Common myeloid progenitor, CD34-positive (primary cell): ENCODE data around the gene NFAT5.

Source experiments
- CTCF ChIA-PET: fragments of 350-600 bp; sonication (Branson Sonifier 250); formaldehyde crosslinking; loops from one replicate; lab custom pipeline; 2021; ENCODE audit warnings: antibody characterized with exemption; lab: Charles Lee
- POLR2A ChIA-PET: fragments of 350-600 bp; sonication (Branson Sonifier 250); formaldehyde crosslinking; loops from one replicate; lab custom pipeline; 2021; ENCODE audit warnings: antibody characterized with exemption; lab: Charles Lee
- DNase-seq, 3 donors: peaks; one replicate each; pipeline versions ENCODE4 v3.0.0 to v3.0.0-alpha.2; 2013
- H3K27ac ChIP-seq, 2 experiments: 1 replicate in 1 of 2; 2 replicates in 1 of 2; pipeline ENCODE4 v1.7.0; 2013; ENCODE audit warnings: inconsistent platforms in 2 of 2, low read length in 2 of 2, mild to moderate bottlenecking in 2 of 2, low read depth in 1 of 2, moderate library complexity in 1 of 2; ENCODE audit not compliant: severe bottlenecking in 2 of 2, insufficient read depth in 1 of 2, poor library complexity in 1 of 2
- H3K27me3 ChIP-seq, 5 experiments: replicated peaks in 2 of 5; 1 replicate in 3 of 5; 2 replicates in 2 of 5; pipeline versions ENCODE4 v1.6.1 to v1.7.0; 2013; ENCODE audit warnings: low read length in 4 of 5, mild to moderate bottlenecking in 2 of 5, moderate library complexity in 2 of 5, inconsistent platforms in 1 of 5; ENCODE audit not compliant: insufficient read depth in 5 of 5, control insufficient read depth in 4 of 5
- H3K36me3 ChIP-seq, 4 experiments: 1 replicate in 2 of 4; 2 replicates in 2 of 4; pipeline versions ENCODE4 v1.6.1 to v1.7.0; 2013; ENCODE audit warnings: low read length in 3 of 4, control low read depth in 1 of 4, mild to moderate bottlenecking in 1 of 4; ENCODE audit not compliant: control insufficient read depth in 4 of 4, insufficient read depth in 4 of 4
- H3K4me1 ChIP-seq, 4 experiments: 1 replicate in 3 of 4; 2 replicates in 1 of 4; pipeline versions ENCODE4 v1.6.1 to v1.7.1; 2013; ENCODE audit warnings: low read length in 3 of 4, mild to moderate bottlenecking in 3 of 4, control low read depth in 1 of 4, inconsistent platforms in 1 of 4, moderate library complexity in 1 of 4; ENCODE audit not compliant: control insufficient read depth in 4 of 4, insufficient read depth in 4 of 4; ENCODE audit errors: control extremely low read depth in 1 of 4
- H3K4me3 ChIP-seq, 7 experiments: 1 replicate in 4 of 7; 2 replicates in 3 of 7; pipeline versions ENCODE4 v1.5.1 to v1.7.0; 2013; ENCODE audit warnings: mild to moderate bottlenecking in 7 of 7, low read length in 6 of 7, moderate library complexity in 6 of 7, inconsistent platforms in 2 of 7, low read depth in 2 of 7, control low read depth in 1 of 7; ENCODE audit not compliant: insufficient read depth in 4 of 7, control insufficient read depth in 1 of 7; ENCODE audit errors: extremely low read depth in 1 of 7
- H3K9me3 ChIP-seq, 5 experiments: 1 replicate in 4 of 5; 2 replicates in 1 of 5; pipeline versions ENCODE4 v1.6.1 to v1.7.1; 2013; ENCODE audit warnings: low read length in 4 of 5, mild to moderate bottlenecking in 2 of 5, inconsistent platforms in 1 of 5, low read depth in 1 of 5, moderate library complexity in 1 of 5; ENCODE audit not compliant: control insufficient read depth in 4 of 5, insufficient read depth in 2 of 5; ENCODE audit errors: control extremely low read depth in 1 of 5
- WGBS: methylation state at CpG from one replicate; pipeline ENCODE4 v1.1.5; 2013; ENCODE audit not compliant: insufficient coverage; 5-methylcytosine and 5-hydroxymethylcytosine counted together

Gene NFAT5

DNA sequence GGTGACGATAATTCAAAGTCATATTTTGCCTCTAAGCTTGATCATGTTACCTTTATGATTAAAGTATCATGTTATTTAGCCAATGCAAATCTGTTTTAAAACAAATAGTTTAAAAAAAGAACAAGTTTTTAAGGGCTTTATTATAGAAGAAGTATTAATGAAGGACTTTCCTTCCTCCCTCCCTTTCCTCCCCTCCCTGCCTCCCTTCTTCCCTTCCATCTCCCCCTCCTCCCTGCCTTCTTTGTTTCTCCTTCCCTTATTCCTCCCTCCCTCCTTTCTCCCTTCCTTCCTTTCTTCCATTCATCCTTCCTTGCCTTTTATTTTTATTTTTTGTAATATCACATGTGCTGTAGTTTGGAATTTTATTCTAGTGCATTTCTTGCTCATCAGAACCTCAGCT, 134.1 kb downstream of the NFAT5 start:
- no CpG with 5 or more reads among the region's 1 CpG for whole genome bisulfite sequencing
- DNase-seq, result no peak
- no peaks in the 10 kb centered on the region for H3K27me3 ChIP-seq
- peaks cover 8 to 44% (median 20%) of the 10 kb centered on the region in 4 experiments for H3K36me3 ChIP-seq
- ChIA-PET POLR2A (no interaction called here), CTCF (interaction anchor here (0.9 to 1.3 kb wide), 3 partner anchors 10 to 70 kb away, joined by 3 to 5 read pairs (median 4); no protein-coding TSS in a partner anchor)
- H3K4me1 ChIP-seq, result no peaks in the 10 kb centered on the region
- H3K9me3 ChIP-seq, result no peaks in the 10 kb centered on the region
- H3K27ac ChIP-seq, result no peak overlapping the region
- H3K4me3 ChIP-seq, result no peak overlapping the region

DNA sequence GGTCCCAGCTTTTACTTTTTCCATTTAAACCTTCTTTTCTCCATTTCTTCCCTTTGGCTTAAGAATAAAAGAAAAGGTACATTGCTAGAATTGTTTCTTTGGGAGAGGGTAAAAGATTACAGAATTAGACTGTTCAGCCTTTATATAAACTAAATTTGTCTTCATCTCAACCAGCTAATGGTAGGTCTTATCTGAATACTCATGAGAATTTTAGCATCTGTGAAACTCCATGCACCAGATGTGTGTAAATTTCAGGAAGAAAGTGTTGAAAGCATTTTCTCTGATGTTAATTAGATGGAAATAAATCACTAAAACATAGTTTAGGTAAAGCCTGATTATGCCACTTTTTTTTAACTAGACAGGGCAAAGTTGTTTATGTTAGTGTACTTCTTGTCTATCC, 135.7 kb downstream of the NFAT5 start:
- Histone ChIP-seq H3K36me3 (peaks cover 5 to 30% (median 13%) of the 10 kb centered on the region in 4 experiments), H3K27ac (no peak overlapping the region), H3K27me3 (no peaks in the 10 kb centered on the region), H3K4me1 (no peaks in the 10 kb centered on the region), H3K9me3 (no peaks in the 10 kb centered on the region), H3K4me3 (no peak overlapping the region)
- ChIA-PET POLR2A (no interaction called here), CTCF (no interaction called here)
- no peak for DNase-seq

DNA sequence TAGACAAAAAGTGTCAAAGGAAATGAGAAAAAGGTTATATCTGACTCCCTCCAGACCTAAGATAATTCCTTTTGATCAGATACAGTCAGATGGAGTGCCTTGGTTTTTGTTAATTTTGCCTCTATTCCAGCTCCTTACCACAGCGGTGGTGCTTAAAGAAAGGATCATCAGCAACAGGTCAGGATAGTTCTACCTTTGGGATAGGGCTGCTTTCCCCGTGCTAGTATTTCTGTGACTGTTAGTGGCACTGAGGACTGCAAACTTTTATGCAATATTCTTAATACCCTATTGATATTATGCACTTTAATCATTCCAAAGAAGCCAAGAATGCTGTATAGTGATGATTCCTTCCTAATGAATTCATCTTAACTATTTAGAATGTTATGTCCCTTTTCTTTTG, 136.1 kb downstream of the NFAT5 start:
- H3K4me3 ChIP-seq, result no peak overlapping the region
- H3K4me1 ChIP-seq, result no peaks in the 10 kb centered on the region
- ChIA-PET CTCF (interaction anchor here (1.6 kb wide), 1 partner anchor 53 kb away, joined by 4 read pairs; the partner anchor contains the start of gene NOB1), POLR2A (interaction anchor here (0.5 kb wide), 1 partner anchor 24 kb away, joined by 3 read pairs; no protein-coding TSS in a partner anchor)
- no peak overlapping the region for H3K27ac ChIP-seq
- no peak for DNase-seq
- no peaks in the 10 kb centered on the region for H3K9me3 ChIP-seq
- no peaks in the 10 kb centered on the region for H3K27me3 ChIP-seq
- no CpG with 5 or more reads among the region's 2 CpGs for WGBS
- peaks cover 5 to 26% (median 11%) of the 10 kb centered on the region in 4 experiments for H3K36me3 ChIP-seq

DNA sequence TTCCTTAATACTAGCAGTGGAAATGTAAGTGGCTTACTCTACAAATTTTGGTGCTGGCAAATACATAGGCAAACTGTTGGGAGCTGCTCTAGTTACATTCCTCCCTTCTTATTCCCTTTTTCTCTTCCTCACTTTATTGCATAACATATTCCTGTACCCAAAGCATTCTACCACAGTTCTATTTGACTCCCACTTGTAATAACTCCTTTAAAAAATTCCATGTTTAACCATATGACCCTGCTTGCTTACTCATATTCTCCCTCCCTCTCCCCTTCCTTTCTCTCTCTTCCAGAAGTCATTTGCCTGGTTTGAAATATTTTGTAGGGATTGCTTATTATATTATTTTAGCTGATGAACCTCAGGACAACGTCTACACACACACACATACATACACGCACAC, 137.9 kb downstream of the NFAT5 start:
- H3K4me3 ChIP-seq, result no peak overlapping the region
- CTCF ChIA-PET, result interaction anchor here (1.0 to 10.2 kb wide), 2 partner anchors 13 to 52 kb away, joined by 3 to 79 read pairs; partner anchors contain the start of gene NOB1
- DNase-seq, result no peak
- 100% methylated on average over 2 of the region's 2 CpGs for WGBS
- no peaks in the 10 kb centered on the region for H3K27me3 ChIP-seq
- peaks cover 5 to 27% (median 11%) of the 10 kb centered on the region in 4 experiments for H3K36me3 ChIP-seq
- H3K27ac ChIP-seq, result no peak overlapping the region
- POLR2A ChIA-PET, result no interaction called here
- H3K9me3 ChIP-seq, result no peaks in the 10 kb centered on the region
- no peaks in the 10 kb centered on the region for H3K4me1 ChIP-seq

DNA sequence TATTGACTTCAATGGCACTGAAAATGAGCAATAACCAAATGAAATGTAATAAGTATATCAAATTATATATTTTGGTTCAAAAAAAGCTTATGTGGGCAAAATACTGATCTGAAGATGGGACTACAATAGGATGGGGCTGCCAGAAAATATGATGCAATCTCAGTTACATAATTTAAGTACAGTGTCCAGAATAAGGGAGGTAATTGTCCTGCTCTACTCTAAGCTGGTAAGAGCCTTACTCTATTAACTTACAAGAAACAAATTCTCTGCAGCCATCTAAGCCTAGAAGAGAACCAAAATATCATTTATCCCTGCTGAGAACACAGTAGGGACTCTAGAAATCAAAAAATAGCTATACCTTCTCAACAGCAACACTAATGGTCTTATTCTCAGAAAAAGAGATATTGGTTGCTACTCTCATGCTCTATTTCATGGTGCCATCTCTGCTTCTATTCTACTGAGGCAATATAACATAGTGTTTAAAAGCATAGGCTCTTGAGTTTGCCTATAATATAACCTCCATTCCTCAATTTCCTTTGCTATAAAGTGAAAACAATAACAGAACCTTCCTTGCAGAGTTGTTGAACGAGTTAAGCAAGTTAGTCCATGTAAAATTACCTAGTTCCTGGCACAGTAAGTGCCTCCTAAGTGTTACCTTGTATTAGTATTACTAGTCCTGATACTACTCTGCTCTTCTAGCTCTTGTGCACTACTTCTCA, 140.6 kb downstream of the NFAT5 start:
- DNase-seq, result no peak
- WGBS, result 83% methylated on average over 1 of the region's 1 CpG
- H3K4me3 ChIP-seq, result no peak overlapping the region
- H3K27ac ChIP-seq, result peak overlapping the region in 1 of 2 experiments; percentile 30
- peaks cover 2 to 29% (median 9%) of the 10 kb centered on the region in 4 experiments for H3K36me3 ChIP-seq
- ChIA-PET POLR2A (no interaction called here), CTCF (interaction anchor here (1.2 to 10.2 kb wide), 3 partner anchors 11 to 49 kb away, joined by 3 to 79 read pairs (median 3); partner anchors contain the start of gene NOB1)
- H3K4me1 ChIP-seq, result no peaks in the 10 kb centered on the region
- H3K27me3 ChIP-seq, result no peaks in the 10 kb centered on the region
- H3K9me3 ChIP-seq, result no peaks in the 10 kb centered on the region

DNA sequence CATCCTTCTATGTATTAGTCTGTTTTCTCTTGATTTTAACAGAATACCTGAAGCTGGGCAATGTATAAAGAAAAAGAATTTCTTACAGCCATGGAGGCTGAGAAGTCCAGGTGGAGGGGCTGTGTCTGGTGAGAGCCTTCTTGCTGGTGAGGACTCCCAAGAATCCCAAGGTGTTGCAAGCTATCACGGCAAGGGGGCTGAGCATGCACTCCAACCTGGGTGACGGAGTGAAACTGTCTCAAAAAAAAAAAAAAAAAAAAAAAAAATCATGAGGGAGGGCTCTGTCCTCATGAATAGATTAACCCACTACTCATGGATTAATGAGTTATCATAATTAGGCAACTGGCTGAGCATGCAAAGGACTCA, 141.2 kb downstream of the NFAT5 start:
- H3K36me3 ChIP-seq, result peaks cover 2 to 25% (median 6%) of the 10 kb centered on the region in 4 experiments
- H3K27ac ChIP-seq, result no peak overlapping the region
- H3K4me1 ChIP-seq, result no peaks in the 10 kb centered on the region
- H3K9me3 ChIP-seq, result no peaks in the 10 kb centered on the region
- no peak overlapping the region for H3K4me3 ChIP-seq
- ChIA-PET CTCF (interaction anchor here (1.2 to 10.2 kb wide), 3 partner anchors 10 to 49 kb away, joined by 3 to 79 read pairs (median 3); partner anchors contain the start of gene NOB1), POLR2A (no interaction called here)
- WGBS, result no CpG with 5 or more reads among the region's 2 CpGs
- no peak for DNase-seq
- H3K27me3 ChIP-seq, result no peaks in the 10 kb centered on the region
